ENCODE results near the gene SLC22A31.

The SLC22A31 gene

DNA sequence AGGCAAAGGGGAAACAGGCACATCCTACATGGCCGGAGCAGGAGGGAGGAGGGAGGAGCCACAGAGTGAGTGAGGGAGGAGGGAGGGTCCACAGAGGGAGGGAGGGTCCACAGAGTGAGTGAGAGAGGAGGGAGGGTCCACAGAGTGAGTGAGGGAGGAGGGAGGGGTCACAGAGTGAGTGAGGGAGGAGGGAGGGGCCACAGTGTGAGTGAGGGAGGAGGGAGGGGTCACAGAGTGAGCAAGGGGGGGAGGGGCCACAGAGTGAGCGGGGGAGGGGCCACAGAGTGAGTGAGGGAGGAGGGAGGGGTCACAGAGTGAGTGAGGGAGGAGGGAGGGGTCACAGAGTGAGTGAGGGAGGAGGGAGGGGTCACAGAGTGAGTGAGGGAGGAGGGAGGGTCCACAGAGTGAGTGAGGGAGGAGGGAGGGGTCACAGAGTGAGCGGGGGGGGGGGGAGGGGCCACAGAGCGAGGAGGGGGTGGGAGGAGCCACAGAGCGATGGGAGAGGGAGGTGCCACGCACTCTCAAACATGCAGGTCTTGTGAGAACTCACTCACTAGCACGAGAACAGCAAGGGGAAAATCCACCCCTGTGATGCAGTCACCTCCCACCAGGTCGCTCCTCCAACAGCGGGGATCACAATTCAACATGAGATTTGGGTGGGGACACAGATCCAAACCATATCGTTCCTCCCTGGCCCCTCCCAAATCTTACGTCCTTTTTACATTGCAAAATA lies 53.1 kb downstream of the SLC22A31 start:
- DNase-seq, result no peak

DNA sequence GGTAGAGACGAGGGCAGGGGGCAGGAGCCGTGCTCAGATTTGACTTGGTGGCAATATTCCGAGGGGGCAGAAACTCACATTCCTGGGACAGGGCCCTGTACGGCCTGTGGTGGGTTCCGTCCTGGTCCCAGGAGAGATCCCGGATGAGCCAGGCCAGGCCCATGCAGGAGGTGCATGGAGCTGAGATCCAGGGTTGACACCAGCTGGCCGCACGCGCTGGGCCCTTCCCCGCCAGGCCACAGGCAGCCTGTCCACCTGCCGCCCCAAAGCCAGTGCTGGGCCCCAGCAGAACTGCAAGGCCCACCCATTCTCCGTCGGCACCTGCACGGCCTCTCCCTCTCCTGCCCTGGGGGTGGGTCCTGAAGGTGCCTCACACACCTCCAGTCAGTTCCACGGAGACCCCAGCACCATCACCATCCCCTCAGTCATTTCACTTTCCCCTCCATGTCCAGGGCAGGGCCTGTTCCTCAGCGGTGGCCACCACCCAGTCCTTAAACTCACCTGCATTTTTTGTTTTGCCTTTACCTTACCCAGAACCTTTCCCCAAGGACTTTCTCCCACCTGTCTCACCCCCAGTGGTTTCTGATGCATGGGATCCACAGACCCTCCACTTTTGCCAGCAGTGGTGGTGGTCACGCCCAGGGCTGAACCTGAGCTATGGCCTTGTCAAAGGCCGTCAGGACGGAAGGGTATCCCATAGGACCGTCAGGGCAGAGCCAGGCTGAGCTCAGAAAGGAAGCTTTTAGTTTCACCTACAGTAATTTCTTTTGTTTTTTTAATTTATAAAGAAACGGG lies 53.9 kb downstream of the SLC22A31 start:
- DNase-seq, result no peak
